ENCODE measurements around the gene ATP1B2. TPM values are rescaled to one million over a fixed set of nuclear protein-coding genes. Genes with fewer than 3 reads are reported as not detected.

Gene ATP1B2
- polyA plus RNA-seq, 2 of the 4 experiments (the other 2 are of a cell fraction), result 0.10 to 0.16 TPM

DNA sequence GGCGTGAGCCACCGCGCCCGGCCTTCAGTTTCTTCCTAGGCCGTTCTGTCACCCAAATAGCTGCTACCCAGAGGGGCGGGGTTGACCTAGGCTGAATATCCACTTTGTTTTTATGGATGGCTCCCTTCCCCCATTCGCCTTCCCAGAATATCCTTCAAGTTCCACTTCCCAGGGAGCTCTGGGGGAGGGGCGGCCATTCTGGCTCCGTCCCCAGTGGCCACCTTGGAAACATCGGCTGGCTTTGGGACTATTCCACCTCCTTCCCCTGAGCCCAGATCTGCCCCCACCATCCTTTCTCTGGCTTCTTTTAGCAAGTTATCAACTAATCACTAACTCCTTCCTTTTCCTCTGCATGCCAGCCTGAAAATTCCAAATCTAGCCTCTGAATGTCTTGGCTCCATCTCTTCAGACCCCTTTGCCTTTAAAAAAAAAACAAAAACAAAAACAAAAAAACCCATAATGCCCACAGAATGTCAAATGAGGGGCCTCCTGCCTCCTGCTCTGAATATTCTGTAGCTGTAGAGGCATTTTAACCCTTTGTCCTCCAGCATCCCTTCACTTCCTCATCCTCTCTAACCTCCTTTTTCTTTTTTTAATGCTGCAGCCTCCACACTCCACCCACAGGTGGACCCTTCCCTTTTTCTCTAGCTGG, 6.4 kb downstream of the ATP1B2 start:
- Histone ChIP-seq H3K4me3 (no peak overlapping the region), H3K4me2 (no peak overlapping the region), H3K27ac (no peak overlapping the region), H3K9me3 (no peaks in the 10 kb centered on the region), H3K4me1 (no peaks in the 10 kb centered on the region)
- 70% methylated on average over 10 of the region's 10 CpGs for WGBS (ENCODE audit: missing lambda C conversion rate)
- peak in 1 of 2 experiments; percentile 15; a peak in 1 of 6 replicates for ATAC-seq
- TF ChIP-seq EHMT2 (IDR thresholded peaks at IDR 0.05; ENCODE audit: low read depth), result no peak
- ChIA-PET CTCF (interaction anchor here (0.6 to 7.0 kb wide), 11 partner anchors 8 to 71 kb away, joined by 3 to 66 read pairs (median 4); partner anchors contain the start of genes DNAH2, SOX15, TP53 and WRAP53), POLR2A (interaction anchor here (1.6 kb wide), 1 partner anchor 29 kb away, joined by 8 read pairs; no protein-coding TSS in a partner anchor)
- no peak for FAIRE-seq
- DNase-seq (ENCODE audit: low read depth in 1 of 2, low spot score in 1 of 2), result peak in 1 of 2 experiments; percentile 36

GRCh38 chr17:7667656-7668406, 17.1 kb downstream of the ATP1B2 start:
- ChIA-PET POLR2A (interaction anchor here (1.4 to 1.5 kb wide), 2 partner anchors 18 to 19 kb away, joined by 5 to 7 read pairs; partner anchors contain the start of gene TP53), CTCF (interaction anchor here (0.7 to 2.6 kb wide), 11 partner anchors 10 to 277 kb away, joined by 3 to 12 read pairs (median 4); partner anchors contain the start of genes DNAH2, TP53 and WRAP53)
- no peak for FAIRE-seq
- no peak overlapping the region for H3K27ac ChIP-seq
- H3K4me1 ChIP-seq, result no peaks in the 10 kb centered on the region
- 79% methylated on average over 10 of the region's 10 CpGs for WGBS (ENCODE audit: missing lambda C conversion rate)
- no peak overlapping the region for H3K4me3 ChIP-seq
- TF ChIP-seq JUN (IDR thresholded peaks at IDR 0.05) (0 out of 5 replicates have a peak, but pooled peaks of 1 of the 2 experiments have one; percentile 16), NPAS2 (CRISPR knock-in tag; IDR thresholded peaks at IDR 0.05; ENCODE audit: borderline replicate concordance) (no peak)
- ATAC-seq, result peak; percentile 51 to 57; a peak in 4 of 6 replicates
- no peak overlapping the region for H3K4me2 ChIP-seq
- DNase-seq (ENCODE audit: low read depth in 1 of 2, low spot score in 1 of 2), result no peak
- no peaks in the 10 kb centered on the region for H3K9me3 ChIP-seq

- no peak overlapping the region for H3K4me3 ChIP-seq
- TF ChIP-seq EHMT2 (IDR thresholded peaks at IDR 0.05; ENCODE audit: low read depth), result no peak
- TF ChIP-seq FOSB (CRISPR knock-in tag; IDR thresholded peaks at IDR 0.05), result no peak
- TF ChIP-seq POLR2AphosphoS2 (conservative IDR thresholded peaks at IDR 0.05; ENCODE audit: low read length), result no peak
- TF ChIP-seq RARB (CRISPR knock-in tag; IDR thresholded peaks at IDR 0.05), result no peak
- no peak for TF ChIP-seq CTCF (IDR thresholded peaks at IDR 0.05)
- TF ChIP-seq ZNF302 (CRISPR knock-in tag; IDR thresholded peaks at IDR 0.05), result no peak
- no peak for TF ChIP-seq MAFK (IDR thresholded peaks at IDR 0.05; ENCODE audit: partially characterized antibody)
- TF ChIP-seq JUNB (IDR thresholded peaks at IDR 0.05), result no peak
- no peak for TF ChIP-seq CHD4 (IDR thresholded peaks at IDR 0.05; ENCODE audit: borderline replicate concordance)
- TF ChIP-seq RNF2 (IDR thresholded peaks at IDR 0.05; ENCODE audit: borderline replicate concordance, low read depth), result no peak
- TF ChIP-seq HEYL (CRISPR knock-in tag; IDR thresholded peaks at IDR 0.05), result no peak
- TF ChIP-seq HOXA7 (CRISPR knock-in tag; IDR thresholded peaks at IDR 0.05), result no peak
- TF ChIP-seq ATOH8 (CRISPR knock-in tag; IDR thresholded peaks at IDR 0.05; ENCODE audit: low read depth), result no peak
- no peak for TF ChIP-seq BHLHE40 (IDR thresholded peaks at IDR 0.05; ENCODE audit: low read depth, low read length)
- no peak for TF ChIP-seq ZSCAN20 (CRISPR knock-in tag; IDR thresholded peaks at IDR 0.05)
- no peaks in the 10 kb centered on the region for H3K4me1 ChIP-seq
- no peak overlapping the region for H3K27ac ChIP-seq
- peaks cover 3% of the 10 kb centered on the region for H3K9me3 ChIP-seq
- no peak for ATAC-seq
- DNase-seq (ENCODE audit: low read depth in 1 of 2, low spot score in 1 of 2), result no peak
- ChIA-PET POLR2A (no interaction called here), CTCF (interaction anchor here (0.9 to 2.4 kb wide), 5 partner anchors 13 to 49 kb away, joined by 3 to 6 read pairs (median 4); partner anchors contain the start of genes ATP1B2 and DNAH2)
- no peak for FAIRE-seq
- no peak overlapping the region for H3K4me2 ChIP-seq
- 94% methylated on average over 7 of the region's 7 CpGs for WGBS (ENCODE audit: missing lambda C conversion rate)
Measured at GRCh38 chr17:7668482-7668881, 17.8 kb downstream of the ATP1B2 start.

Measured in A549 (cell line).